NCI-H524 treated with DMSO at 0.1 percent for 48 hours (cell line): ENCODE data around the gene WDR81.
"Not testable (repeated sequence)": the region's sequence is repeated elsewhere in the genome, so short reads cannot be mapped to it uniquely, and the experiment has no call there.

Experiments
- DNase-seq: peaks from one replicate; lab custom pipeline; 2025; lab: John Stamatoyannopoulos, UW

WDR81 gene

DNA sequence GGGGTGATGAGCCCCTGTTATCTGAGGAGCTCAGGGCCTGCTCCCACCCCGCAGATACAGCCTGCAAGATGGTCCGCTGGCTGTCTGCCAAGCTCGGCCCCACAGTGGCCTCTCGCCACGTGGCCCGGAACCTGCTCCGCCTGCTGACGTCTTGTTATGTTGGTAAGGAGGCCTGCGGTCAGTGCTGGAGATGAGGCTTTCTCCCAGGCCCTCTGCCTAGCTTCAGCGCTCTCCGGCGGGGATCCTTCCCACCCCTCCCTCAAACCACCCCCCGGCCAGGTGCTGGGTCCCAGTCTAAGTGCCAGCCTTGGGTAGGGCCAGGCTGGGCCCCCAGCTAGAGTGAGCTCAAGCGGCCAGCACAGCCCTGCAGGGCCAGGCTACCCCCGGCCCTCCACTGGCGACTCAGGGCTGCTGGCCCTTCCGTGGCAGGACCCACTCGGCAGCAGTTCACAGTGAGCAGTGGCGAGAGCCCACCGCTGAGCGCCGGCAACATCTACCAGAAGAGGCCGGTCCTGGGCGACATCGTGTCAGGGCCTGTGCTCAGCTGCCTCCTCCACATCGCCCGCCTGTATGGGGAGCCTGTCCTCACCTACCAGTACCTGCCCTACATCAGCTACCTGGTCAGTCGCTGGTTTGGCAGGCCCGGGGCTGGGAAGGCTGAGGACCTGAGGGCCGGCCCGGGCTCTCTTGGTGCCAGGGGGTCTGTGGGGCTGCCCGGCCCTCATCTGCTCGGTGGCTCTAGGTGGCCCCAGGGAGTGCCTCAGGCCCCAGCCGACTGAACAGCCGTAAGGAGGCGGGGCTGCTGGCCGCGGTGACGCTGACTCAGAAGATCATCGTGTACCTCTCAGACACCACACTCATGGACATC lies 6.1 kb downstream of the WDR81 start:
- DNase-seq: no peak

- no peak for DNase-seq
These were observed 6.6 kb downstream of the WDR81 start for GRCh38 chr17:1731194-1731506.

- no peak for DNase-seq
These were observed 7.8 kb downstream of the WDR81 start for GRCh38 chr17:1732241-1732832.

- no peak for DNase-seq
These were observed 8.4 kb downstream of the WDR81 start for GRCh38 chr17:1732833-1733321.

DNA sequence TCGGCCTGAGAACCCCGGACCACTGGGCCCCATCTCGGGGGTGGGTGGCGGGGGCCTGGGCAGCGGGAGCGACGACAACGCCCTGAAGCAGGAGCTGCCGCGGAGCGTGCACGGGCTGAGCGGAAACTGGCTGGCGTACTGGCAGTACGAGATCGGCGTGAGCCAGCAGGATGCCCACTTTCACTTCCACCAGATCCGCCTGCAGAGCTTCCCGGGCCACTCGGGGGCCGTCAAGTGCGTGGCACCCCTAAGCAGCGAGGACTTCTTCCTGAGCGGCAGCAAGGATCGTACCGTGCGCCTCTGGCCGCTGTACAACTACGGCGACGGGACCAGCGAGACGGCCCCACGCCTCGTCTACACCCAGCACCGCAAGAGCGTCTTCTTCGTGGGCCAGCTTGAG lies 9.3 kb downstream of the WDR81 start:
- DNase-seq: no peak

DNA sequence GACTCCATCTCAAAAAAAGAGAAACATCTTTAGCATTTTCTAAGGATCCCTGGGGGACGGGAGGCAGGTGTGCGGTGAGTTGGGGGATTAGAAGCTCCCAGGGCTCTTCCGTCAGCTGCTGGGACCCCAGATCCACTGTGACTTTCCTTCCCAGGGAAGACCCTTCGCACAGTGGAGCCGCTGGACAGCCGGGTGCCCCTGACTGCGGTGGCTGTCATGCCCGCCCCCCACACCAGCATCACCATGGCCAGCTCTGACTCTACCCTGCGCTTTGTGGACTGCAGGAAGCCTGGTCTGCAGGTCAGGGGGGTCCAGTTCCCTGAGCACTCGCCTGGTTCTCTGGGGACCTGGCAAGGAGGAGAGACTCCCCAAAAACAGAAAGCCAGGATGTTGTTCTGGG lies 10.9 kb downstream of the WDR81 start:
- DNase-seq: no peak

- no peak for DNase-seq
These were observed 11.4 kb downstream of the WDR81 start for GRCh38 chr17:1735834-1736347.

- no peak for DNase-seq
These were observed 12.1 kb downstream of the WDR81 start for GRCh38 chr17:1736348-1737281.

DNA sequence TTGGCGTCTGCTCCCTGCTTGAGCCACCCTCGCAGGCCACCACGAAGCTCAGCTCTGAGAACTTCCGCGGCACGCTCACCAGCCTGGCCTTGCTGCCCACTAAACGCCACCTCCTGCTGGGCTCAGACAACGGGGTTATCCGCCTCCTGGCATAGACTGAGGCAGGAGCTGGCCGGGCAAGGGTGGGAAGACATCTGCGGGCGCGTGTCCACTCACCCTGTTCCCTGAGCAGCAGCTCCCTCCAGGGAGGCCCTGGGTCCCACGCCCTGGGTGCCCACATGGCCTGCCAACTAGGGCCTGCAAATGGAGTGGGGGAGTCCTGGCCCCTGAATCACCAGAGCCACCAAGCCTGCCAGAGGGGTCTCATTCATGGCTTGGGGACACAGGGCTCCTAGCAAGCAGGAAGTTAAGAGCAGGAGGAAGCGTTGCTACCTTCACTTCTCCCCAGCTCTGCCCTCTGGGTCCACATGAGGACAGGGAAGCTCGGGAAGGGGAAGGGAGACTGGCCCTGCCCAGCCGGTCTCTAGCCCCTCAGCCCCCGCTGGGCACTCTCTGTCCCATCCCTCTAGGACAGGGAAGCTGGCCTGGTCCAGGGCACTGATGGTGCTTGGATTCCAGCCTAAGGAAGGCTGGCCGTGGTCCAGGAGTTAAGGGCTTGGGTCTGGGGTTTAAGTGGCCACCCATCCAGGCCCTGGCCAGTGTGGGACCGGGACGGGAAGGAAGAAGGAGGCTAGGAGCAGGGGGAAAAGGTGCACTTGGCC lies 13.2 kb downstream of the WDR81 start:
- no peak for DNase-seq

GRCh38 chr17:1741899-1742298 lies 17.4 kb downstream of the WDR81 start:
- DNase-seq: not testable (repeated sequence)

GRCh38 chr17:1742371-1743087 lies 18.0 kb downstream of the WDR81 start, which contains the start of gene SERPINF2:
Gene SERPINF2, plus strand, starts transcription at chr17:1742871. Its CDS starts 2,125 bp downstream, at chr17:1744996.
- DNase-seq: no peak

GRCh38 chr17:1743088-1743439 lies 18.6 kb downstream of the WDR81 start:
- no peak for DNase-seq

DNA sequence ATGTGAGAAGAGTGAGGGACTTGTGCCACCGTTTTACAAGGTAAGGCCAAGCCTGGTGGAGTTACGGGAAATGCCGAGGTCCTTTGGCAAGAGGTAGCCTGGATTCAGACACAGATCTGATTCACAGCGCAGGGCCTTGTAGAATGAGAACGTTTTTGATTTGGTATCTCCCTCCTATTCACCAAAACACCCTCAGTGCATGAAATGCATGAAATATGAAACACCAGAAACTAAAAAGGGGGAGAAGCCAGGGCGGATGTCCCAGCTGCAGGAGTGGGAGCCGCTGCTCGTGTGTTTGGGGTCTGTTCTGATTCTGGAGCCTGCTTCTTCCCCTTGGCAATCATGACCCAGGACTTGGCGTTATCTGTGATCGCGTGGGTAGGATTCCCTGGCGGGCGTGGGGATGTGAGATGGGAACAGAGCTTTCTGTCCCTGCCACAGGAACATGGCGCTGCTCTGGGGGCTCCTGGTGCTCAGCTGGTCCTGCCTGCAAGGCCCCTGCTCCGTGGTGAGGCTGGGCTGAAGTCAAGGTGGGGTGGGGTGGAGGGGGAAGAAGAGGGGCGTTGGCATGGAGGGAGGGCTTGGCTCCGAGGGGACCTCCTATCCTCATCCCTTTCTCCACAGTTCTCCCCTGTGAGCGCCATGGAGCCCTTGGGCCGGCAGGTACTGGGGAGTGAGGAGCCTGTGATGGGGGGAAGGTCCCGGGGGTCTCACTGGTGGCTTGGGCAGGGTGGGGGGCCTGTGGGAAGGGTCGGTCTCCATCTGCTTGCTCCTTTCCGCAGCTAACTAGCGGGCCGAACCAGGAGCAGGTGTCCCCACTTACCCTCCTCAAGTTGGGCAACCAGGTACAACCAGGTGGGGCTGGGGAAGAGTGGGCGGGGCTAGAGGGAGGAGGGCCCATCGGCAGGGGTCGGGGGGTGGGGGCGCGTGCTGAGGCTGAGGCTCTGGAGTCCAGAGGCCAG lies 20.3 kb downstream of the WDR81 start:
- no peak for DNase-seq

DNA sequence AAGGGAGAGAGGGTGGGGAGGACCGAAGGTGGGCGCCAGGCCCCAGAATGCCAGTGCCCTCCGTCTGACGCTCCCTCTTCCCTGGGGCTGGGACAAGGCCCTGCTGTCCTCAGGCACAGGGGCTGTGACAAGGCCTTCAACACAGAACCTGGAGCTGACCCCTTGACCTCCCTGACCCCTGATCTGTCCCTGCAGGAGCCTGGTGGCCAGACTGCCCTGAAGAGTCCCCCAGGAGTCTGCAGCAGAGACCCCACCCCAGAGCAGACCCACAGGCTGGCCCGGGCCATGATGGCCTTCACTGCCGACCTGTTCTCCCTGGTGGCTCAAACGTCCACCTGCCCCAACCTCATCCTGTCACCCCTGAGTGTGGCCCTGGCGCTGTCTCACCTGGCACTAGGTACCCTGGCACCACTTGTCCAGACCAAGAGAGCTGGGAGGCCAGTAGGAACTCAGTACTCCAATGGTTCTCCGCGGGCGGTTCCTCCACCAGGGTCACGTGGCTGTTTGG lies 21.1 kb downstream of the WDR81 start:
- no peak for DNase-seq

- no peak for DNase-seq
These were observed 22.6 kb downstream of the WDR81 start for GRCh38 chr17:1746975-1747543.

DNA sequence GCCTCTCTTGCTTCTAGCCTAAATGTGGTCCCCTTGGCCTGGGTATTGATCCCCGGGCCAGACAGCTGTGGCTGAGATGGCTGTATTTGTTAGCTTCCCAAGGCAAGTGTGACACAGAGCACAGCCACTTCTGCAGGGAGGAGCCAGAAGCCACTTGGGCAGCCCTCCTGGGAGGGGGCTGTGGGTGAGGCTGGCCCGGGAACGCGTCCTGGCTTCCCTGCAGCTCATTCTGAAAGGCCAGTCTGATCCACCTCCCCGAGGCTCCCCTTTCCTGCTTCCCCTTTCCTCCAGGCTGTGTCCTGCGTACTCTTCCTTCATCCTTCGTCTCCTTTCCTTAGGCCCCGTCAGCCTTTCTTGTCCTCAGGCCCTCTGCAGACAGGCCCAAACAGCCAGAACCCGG lies 26.1 kb downstream of the WDR81 start:
- no peak for DNase-seq

DNA sequence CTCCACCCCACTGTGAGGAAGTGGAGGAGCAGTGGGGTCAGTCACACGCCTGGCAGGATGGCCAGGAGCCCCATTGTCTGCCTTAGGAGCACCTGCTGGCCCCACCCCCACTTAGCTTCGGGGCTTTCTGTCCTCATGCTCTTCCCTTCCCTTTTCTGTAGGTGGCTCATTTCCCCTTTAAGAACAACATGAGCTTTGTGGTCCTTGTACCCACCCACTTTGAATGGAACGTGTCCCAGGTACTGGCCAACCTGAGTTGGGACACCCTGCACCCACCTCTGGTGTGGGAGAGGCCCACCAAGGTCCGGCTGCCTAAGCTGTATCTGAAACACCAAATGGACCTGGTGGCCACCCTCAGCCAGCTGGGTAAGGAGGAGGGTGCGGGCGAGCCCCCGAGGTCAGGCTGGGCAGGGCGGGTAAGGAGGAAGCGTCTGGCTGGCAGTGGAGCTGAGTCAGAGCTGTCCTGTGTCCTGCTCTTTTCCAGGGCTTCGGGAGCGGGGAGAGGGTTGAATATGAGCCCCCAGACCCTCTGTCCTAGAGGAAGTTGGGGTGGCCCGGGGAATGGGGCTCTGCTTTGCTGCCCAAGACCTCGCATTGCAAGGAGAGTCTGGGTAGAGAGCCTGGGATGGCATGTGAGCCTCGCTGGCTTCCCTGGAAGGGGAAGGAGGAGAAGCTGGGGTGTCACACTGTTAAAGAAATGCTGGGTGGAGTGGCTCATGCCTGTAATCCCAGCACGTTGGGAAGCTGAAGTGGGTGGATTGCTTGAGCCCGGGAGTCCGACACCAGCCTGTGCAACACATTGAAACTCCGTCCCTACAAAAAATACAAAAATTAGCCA lies 28.1 kb downstream of the WDR81 start:
- no peak for DNase-seq

- DNase-seq: no peak
These were observed 29.4 kb downstream of the WDR81 start for GRCh38 chr17:1753767-1754429.
